Fibroblast of skin of scalp (primary cell): ENCODE data around the gene CMTM7. TPM values are rescaled to one million over a fixed set of nuclear protein-coding genes. Genes with fewer than 3 reads are reported as not detected.
A peak's percentile ranks its signal among the peaks of the same experiment; 100 is the strongest.

Experiments used
- DNase-seq: peaks from one replicate; pipeline ENCODE4 v3.0.0-alpha.2; 2013
- polyA plus RNA-seq, 2 experiments: library from polyadenylated mRNA; unstranded; fragments of 120-200 nt; gene quantifications; one replicate each; pipeline ENCODE4 v1.2.1, GENCODE V29; 2013; ENCODE audit not compliant: insufficient read length in 2 of 2

Gene CMTM7, protein sequence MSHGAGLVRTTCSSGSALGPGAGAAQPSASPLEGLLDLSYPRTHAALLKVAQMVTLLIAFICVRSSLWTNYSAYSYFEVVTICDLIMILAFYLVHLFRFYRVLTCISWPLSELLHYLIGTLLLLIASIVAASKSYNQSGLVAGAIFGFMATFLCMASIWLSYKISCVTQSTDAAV
- 23.6 TPM for polyA plus RNA-seq (2013, experiment 1 of 2; ENCODE audit: insufficient read length)
- 20.8 TPM for polyA plus RNA-seq (2013, experiment 2 of 2; ENCODE audit: insufficient read length)

DNA sequence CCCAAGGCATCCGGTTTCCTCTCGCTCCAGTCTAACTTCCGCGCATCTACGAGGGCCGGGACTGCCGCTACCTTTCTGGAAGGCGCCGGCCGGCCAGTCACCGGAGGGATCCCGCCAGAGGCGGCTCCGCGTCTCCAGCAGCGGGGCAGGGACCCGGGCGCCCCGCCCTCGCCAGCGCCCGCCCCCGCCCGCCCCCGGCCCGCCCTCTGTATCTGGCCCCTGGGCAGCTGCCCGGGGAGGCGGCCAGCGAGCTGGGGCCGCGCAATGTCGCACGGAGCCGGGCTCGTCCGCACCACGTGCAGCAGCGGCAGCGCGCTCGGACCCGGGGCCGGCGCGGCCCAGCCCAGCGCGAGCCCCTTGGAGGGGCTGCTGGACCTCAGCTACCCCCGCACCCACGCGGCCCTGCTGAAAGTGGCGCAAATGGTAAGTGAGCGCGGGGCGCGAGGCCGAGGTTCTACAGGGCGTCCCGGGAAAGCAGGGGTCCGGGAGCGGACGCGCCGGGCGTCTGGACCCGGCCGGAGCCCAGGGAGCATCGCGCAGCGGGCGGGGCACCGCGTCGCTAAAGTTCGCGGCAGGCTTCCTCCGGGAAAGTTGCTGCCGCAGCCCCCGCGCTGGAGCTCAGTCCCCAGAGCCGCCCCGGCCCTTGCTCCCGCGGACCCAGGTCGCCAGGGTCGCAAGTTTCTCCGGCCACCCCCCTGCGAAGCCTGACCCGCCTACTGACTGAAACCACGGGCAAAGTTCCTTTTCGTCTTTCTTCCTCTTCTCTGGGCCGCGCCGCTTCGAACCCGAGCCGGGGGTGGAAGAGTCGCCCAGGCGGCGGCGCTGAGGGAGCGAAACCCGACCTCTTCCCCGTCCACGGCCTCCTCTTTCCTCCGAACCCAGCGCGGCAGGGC lies at the start of gene CMTM7:
Gene CMTM7, plus strand, starts transcription at position 211 of the 893 bp plus-strand sequence. Its CDS starts 54 bp downstream, at position 265.
- peak; percentile 61 for DNase-seq

DNA sequence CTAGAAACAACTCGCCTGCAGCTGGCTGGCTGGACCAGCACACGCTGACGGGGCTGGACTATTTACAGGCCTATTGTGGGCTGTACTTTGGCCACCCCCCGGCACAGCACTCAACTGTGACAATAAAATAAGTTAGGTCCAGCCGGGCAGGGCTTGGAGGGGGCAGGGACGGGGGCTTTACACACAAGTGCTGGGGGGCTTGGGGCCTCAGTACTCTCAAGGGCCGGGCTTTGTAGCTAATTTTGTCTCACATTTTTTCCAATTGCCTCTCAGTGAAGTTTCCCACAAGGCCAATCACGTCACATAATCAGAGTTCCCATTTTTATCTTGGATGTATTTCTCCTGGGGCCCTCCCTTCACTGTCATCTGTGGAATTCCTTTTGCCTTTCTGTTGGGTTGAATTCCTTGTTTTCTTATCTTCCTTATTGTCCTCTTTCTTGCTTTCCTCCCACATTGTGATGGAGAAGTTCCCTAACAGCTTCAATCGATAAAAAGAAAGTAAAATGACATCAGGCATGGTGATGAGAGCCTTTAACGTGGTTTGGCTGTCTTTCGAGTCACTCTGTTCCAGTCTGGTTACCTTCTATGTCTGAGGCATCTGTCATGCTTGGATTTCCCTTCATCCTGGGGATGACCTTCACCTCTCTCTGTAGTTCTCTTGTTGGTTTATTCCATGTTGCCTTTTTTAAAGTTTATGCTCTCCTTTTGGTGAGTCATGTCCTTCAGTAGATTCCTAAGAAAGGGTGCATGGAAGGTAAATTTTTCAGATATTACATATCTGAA lies 44.1 kb upstream of the CMTM7 start:
- DNase-seq = no peak

DNA sequence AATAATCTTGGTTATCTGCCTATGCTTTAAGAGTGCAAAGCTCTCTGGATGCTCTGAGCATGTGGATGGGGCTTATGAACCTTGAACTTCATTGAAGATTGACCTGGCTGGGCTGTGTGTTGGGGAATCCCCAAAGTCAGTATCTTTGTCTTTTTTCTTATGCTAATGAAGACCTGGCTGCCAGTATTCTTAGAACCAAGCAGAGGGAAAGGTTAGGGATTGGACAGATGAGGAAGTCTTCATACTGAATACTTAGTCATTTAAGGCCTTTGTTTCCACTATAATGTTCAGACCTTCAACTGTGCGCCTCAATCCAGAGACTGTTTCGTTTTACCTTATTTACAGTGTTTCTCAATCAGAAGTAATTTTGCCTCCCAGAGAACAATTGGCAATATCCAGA lies 42.5 kb upstream of the CMTM7 start:
- DNase-seq = no peak

DNA sequence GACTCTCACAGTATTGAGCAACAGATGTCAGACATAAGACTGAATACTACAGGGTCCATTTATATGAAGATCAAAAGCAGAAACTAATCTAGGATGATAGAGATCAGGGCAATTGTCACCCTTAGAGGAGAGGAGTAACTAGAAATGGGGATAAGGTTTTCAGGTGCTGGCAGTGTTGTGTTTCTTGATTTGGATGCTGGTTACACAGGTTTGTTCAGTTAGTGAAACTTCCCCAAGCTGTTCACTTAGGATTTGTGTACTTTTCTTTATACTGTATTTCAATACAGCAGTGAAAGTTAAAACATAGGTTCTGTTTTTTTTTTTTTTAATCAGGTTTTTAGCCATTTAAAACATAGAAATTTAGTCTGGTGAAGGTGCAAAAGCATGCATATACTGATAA lies 39.1 kb upstream of the CMTM7 start:
- DNase-seq = no peak

DNA sequence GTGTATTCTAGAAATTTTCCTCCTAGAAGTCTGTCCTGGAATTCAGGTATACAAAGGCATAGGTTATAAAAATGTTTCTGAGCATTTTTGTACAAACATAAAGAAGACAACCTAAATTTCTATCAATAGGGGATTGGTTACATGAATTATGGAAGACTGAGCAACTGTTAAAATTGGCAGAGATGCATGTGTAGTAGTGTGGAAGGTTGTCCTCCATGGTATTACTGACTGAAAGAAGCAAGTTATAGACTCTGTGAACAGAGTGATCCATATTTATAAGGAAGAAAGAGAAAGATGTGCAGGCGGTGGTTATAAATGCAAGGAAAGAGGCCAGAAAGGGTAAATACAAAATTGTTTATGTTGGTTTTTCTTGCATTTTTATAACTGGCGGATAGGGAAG lies 38.3 kb upstream of the CMTM7 start:
- DNase-seq = no peak

DNA sequence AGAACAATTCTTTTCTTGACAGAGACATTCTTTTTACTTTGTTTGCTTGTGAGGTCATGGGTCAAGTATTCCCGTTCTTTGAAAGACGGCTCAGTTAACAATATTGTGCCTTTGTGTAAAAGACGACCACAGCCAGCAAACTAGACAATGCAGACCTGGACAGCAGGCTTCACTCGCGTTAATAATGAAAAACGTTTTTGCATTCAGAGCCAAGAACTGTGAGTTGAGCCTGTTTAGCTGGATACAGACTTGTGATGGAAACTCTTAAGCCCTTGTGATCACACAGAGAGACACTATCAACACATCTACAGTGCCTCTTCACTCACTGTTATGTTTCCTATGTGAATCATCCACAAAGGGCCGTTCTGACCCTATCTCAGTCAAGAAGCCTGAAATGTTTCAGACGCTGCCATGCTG lies 37.3 kb upstream of the CMTM7 start:
- no peak for DNase-seq

DNA sequence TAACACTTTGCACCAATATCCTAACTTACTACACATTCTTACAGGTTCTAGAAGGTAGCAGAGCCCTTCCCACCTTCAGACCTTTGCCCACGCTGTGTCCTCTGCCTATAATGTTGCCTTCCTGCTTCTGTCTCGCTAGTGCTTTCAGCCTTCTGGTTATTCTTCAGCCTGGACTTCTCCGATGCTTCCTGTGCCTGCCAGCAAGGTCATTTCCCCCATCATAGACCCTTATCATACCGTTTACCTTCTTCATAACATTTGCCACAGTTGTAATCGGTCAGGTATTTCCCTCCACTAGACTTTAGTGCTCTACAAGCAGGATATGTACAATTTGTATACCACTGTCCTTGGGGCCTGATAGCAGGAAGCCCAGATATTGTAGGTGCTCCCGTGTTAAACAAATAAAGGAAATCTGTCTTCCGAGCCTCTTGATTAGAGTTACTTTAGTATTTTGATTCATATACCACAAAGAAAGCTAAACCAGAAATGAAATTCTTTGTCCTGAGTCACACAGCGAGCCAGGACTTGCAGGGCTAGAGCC lies 35.8 kb upstream of the CMTM7 start:
- DNase-seq = no peak

DNA sequence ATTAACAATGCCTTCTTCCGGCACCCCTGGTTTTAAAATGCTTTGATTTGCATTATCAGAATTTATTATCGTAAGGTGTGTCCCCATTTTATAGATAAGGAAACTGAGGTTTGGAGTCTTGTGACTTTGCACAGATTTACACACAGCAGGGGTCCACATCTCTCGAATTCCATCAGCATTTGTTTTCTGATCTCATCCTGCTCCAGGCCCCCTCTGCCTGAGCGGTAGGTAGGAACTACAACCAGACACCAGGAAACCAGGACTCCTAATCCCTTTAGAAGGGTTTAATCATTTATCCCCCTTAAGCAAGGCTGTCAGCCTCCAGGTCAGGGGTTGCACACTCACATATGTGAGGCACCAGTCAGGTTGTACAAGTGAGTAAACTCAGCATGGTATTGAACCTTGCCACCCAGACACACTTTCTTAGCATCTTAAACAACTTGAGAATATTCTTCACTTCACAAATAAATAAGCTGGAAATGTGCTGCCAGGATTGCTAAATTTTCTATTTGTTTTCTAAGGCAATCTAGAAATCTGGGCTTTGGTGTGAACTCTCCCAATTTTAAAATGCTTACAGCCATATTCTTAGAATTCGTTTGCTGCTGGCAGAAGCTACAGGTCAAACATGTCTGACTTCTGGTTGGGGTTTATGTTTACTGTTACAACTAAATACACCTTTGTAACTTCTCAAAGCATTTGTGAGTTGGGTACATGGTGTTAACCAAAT lies 31.7 kb upstream of the CMTM7 start:
- DNase-seq = no peak

DNA sequence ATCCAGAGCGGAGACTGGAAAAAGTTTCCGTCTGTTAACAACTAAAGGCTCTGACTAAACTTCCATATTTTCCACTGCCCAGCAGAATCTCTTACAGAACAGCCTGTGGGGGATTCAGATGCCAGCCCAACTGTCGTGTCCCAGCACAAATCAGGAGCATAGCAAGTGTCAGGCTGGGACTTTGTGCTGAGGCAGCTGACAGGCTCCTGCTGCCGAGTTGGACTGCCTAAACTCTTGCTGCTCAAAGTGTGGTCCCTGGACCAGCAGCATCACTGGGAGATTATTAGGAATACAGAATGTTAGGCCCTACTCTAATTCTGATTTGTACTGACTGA lies 31.2 kb upstream of the CMTM7 start:
- no peak for DNase-seq

DNA sequence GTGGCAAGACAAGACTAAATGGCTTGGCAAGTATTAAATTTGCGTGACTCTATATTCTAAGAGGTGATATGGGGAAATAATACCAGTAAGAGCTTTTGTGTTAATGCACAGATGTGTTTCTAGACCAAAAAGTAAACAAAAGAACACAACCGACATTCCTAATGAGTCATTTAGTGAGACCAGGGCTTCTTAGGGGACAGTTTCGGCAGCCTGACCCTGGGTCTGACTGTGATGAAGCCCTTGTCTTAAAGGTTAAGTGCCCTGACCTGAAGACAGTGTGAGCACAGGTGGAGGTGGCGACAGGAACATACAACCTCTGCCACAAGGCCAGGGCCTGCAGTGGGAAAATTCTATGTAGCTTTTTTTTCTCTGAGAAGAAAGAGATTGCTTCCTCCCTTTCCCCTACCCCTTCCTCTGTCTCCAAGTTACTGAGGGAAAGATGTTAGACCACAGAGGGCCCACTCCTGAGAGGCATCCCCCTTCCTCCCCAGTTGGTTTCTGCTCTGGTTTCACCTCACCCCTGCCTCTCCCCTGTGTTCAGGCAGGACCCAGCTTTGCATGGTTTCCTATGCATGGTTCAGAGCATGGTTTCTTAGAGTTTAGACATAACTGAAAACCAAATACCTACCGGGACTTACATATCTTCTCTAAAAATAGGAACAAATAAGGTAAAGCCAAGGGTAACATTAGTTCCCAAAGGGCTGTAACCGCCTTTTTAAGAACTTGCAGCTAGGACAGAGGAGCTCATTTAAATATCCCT lies 24.8 kb upstream of the CMTM7 start:
- peak; percentile 7 for DNase-seq

DNA sequence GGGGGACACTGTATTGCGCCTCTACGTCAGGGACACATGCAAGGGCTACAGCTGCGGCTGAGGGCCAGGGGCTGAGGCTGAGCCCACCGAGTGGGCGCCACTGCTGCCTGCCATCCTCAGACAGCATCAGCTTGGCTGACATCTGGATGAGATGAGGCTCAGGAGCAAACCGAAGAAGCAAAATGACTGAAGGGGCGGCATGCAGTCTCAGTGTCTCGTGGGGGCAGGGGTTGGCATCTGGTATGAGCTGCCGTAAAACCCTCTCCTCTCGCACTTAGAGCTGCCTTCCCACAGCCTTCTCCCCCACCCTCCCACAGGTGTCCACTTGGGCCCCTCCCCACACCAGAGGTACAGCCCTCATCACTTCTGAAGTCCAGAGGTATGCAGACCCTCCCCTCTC lies 24.2 kb upstream of the CMTM7 start:
- DNase-seq = no peak

DNA sequence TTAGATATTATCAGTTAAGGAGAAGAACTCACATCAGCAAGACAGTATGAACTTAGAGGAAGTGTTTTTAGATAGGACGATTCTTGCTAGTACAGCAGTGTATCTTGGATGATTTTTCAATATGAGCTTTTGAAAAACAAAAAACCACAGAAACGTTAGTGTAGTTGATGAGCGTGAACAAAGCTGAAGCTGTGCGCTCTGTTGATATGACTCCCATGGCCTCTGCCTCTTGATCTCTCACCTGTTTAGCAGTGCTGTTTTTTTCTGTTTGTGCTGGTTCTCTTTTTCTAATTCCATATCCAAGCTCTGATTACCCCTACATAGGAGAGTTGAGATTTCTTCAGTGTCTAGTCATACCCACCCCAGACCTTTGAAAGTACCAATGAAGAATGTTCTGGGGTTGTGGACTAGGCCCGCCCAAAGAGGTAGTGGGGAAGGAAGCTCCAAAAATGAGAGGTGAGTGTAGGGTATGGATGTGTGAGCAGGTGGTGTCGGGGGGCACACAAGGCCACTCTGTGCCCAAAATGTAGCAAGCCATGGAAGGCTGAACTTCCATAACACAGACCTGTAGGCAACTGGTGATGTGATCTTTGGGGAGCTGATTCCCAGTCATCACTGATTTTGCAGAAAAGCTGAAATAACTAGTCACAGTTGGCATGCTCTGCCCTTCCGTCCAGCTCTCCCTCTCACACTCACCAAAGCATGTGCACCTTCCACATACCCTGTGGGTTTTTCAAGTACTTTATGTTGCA lies 20.0 kb upstream of the CMTM7 start:
- DNase-seq = no peak

DNA sequence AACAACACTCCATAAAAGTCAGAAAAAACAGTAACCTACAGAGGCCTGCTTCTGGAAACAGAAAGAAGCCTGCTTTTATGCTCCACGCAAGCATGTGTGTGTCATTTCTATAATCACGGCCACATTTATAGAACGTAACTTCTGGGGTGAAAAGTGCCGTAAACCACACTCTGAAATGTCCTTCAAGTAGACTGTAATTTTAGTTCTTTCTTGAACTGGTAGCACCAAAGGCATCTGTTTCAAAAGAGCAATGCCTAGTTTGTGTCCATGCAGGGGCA lies 19.5 kb upstream of the CMTM7 start:
- no peak for DNase-seq

DNA sequence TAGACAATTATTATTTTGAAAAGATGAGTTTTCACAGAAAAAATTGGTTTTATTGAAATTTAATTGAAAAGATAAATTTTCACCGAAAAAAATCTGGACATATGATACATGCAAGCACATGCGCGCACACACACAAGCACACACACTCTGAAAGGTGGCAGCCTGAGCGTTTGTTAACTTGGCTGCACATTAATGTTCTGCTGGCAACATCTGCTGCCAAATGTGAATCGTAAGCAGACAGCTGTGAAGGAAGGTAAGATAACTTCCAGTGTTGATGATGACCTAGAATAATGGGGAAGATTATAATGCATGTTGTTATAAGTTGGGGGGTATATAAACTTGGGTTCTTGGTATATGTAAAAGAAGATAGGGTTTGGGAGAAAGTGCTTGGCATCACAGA lies 18.4 kb upstream of the CMTM7 start:
- DNase-seq = no peak

DNA sequence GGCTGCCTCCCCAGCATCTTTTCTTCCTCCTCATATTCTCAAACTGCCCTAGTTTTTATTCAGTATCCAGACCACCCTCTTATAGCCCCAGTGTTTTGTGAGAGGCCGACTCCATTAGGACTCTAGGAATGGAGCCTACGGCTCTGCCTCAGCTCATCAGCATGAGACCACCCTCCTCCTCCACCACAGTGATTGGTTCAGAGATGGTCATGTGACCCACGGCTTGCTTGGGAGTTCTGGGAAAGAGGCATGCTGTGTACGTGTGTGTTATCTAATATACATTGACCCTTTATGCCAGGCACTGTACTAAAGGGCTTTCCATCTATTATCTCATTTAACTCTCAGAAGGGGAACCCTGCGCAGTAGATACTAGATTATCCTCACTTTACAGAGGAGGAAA lies 17.8 kb upstream of the CMTM7 start:
- DNase-seq = no peak

DNA sequence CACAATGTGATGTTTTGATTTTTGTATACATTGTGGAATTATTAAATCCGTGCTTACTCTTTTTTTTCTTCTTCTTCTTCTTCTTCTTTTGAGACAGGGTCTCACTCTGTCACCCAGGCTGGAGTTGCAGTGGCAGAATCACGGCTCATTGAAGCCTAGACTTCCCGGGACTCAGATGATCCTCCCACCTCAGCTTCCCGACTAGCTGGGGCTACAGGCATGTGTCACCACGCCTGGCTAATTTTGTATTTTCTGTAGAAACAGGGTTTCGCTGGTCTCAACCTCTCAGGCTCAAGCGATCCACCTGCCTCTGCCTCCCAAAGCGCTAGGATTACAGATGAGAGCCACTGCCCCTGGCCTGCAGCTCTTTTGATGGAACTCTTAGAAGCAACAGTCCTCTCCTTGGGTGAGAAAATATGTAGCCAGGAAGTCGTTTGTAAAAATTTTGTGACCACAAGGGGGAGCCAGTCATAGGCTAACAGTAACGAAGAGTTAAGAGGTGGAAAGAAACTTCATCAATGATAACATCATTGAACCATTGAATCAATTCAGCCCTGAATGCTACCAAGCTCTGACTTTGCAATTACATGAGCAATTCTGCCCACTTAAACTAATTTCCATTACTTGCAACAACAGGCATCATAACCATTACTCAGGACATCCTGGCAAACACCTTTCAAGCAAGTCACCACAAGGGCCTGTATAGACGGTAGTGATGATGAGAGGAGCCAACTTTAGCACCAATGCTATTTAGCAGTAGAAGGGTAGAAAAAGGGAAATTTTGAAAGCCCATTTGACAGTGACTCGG lies 16.7 kb upstream of the CMTM7 start:
- DNase-seq = peak; percentile 69

DNA sequence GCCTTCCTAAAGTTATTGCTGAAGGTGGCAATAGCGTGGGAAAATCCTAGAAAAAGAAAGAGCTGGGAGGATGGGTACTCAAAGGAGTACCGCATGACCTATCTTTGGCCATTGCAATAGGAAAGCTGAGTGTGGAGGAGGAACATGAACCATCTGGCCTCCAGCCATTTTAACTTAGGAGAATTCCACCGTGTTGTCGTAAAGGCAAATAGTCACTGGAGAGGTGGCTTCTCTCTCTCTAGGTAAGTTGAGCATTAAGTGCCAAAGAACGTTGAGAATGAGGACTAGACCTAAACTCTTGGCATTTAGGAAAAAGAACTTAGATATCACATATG lies 16.1 kb upstream of the CMTM7 start:
- no peak for DNase-seq

DNA sequence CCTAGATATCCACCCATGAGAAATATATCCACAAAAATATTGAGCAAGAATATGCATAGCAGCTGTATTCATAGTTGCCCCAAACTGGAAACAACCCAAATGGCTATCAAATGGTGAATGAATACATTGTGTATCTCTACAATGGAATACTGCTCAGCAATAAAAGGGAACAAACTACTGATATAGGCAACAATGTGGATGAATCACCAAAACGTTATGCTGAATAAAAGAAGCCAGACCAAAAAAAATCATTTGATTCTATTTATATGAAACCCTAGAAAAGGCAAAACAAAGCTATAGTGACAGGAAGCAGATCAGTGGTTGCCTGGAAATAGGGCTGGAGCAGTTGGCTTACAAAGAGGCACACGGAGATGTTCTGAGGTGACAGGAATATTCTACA lies 15.5 kb upstream of the CMTM7 start:
- no peak for DNase-seq

DNA sequence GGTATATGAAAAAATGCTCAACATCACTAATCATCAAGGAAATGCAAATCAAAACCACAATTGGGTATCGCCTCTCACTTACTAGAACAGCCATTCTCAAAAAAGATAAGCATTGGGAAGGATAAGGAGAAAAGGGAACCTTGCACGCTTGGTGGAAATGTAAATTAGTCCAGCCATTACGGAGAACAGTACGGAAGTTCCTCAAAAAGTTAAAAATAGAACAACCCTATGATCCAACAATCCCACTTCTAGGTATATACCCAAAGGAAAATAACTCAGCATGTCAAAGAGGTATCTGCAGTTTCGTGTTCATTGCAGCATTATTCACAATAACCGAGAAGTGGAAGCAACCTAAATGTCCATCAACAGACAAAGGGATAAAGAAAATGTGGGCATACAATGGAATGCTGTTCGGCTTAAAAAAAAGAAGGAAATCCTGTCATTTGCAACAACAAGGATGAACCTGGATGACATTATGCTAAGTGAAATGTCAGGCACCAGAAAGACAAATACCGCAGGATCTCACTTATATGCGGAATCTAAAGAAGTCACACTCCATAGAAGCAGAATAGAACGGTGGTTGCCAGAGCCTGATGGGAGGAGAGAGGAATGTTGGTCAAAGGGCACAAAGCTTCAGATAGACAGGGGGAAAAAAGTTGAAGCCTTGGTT lies 11.7 kb upstream of the CMTM7 start:
- no peak for DNase-seq

DNA sequence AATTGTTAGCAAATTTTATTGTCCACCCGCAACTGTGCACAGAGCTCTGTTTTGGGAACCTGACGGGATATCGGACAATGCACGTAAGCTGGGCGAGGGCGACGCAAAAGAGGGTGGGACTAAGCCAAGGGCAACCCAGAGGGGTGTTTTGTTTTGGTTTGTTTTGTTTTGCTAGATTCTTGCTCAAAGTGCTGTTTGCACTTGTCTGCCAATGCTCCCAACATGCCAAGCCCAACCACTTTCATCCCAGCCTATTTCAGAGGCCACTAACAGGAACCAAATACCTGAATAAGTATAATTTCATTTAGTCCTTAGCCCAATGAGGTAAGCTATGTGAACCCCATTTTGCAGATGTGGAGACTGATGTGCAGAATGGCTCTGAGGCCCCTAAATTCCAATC lies 9.7 kb upstream of the CMTM7 start:
- DNase-seq = no peak
